HCT116 (cell line): ENCODE measurements around the gene INKA2. TPM values are rescaled to one million over a fixed set of nuclear protein-coding genes. Genes with fewer than 3 reads are reported as not detected.

Experiments
- ATAC-seq: fragments of 200-7000 bp; cut with Tn5 transposase; 2 replicates; pipeline ENCODE4 v1.9.1; 2020; ENCODE audit warnings: mild to moderate bottlenecking, moderate library complexity
- BruUV-seq: library from RNA; stranded (reverse); fragments of 400-500 nt; replicated peaks from 2 replicates; lab custom pipeline; 2021; lab: Mats Ljungman, UMichigan
- CTCF ChIA-PET: fragments of 300-600 bp; sonication (Branson Sonifier 250); formaldehyde crosslinking; loops from one replicate; lab custom pipeline; 2021; ENCODE audit warnings: antibody characterized with exemption; lab: Charles Lee
- POLR2A ChIA-PET: fragments of 300-600, 350-600 bp; sonication (Branson Sonifier 250); formaldehyde crosslinking; loops from one replicate; lab custom pipeline; 2021; ENCODE audit warnings: antibody characterized with exemption; lab: Charles Lee
- RAD21 ChIA-PET, 2 experiments: fragments of 300-600 bp; sonication (Branson Sonifier 250); formaldehyde crosslinking; loops; one replicate each; lab custom pipeline; 2023; ENCODE audit warnings: low total read pairs in 2 of 2; ENCODE audit not compliant: uncharacterized antibody in 2 of 2, unreplicated experiment in 2 of 2, low non-redundant PET in 1 of 2; lab: Charles Lee
- DNase-seq: peaks from one replicate; pipeline ENCODE4 v3.0.0-alpha.2; 2010; ENCODE audit warnings: low read depth, low spot score
- H2AFZ ChIP-seq: fragments of 200-600 bp; shearing (Covaris generic), sonication (generic); 2 replicates; pipeline ENCODE4 v1.6.1; 2017; ENCODE audit warnings: low read depth, mixed run types, mixed read lengths, antibody characterized with exemption, low read length; ENCODE audit not compliant: poor library complexity, severe bottlenecking
- H3K27ac ChIP-seq: 2 replicates; pipeline ENCODE4 v1.5.1; 2012; ENCODE audit warnings: low read depth, low read length
- H3K27me3 ChIP-seq: fragments of 200-600 bp; sonication (generic); 2 replicates; pipeline ENCODE4 v1.6.1; 2016; ENCODE audit warnings: mixed run types, low read length, mixed read lengths; ENCODE audit not compliant: insufficient read depth
- H3K36me3 ChIP-seq, 2 experiments: fragments of 200-500 bp in 1 of 2; fragments of 200-600 bp in 1 of 2; sonication (Bioruptor generic) in 1 of 2; sonication (generic) in 1 of 2; 2 replicates each; pipeline versions ENCODE4 v1.5.1 to v1.6.1; 2014 to 2016; ENCODE audit warnings: low read length in 2 of 2, inconsistent platforms in 1 of 2, mixed read lengths in 1 of 2, mixed run types in 1 of 2; ENCODE audit not compliant: insufficient read depth in 2 of 2, control insufficient read depth in 1 of 2
- H3K4me1 ChIP-seq, 2 experiments: fragments of 200-600 bp in 1 of 2; sonication (generic) in 1 of 2; 2 replicates each; pipeline versions ENCODE4 v1.5.1 to v1.6.1; 2012 to 2017; ENCODE audit warnings: low read length in 2 of 2, inconsistent platforms in 1 of 2, mild to moderate bottlenecking in 1 of 2, mixed read lengths in 1 of 2, mixed run types in 1 of 2, moderate library complexity in 1 of 2; ENCODE audit not compliant: insufficient read depth in 2 of 2, control insufficient read depth in 1 of 2
- H3K4me2 ChIP-seq: fragments of 200-600 bp; sonication (generic); 2 replicates; pipeline ENCODE4 v1.6.1; 2017; ENCODE audit warnings: mixed run types, low read length, mixed read lengths
- H3K4me3 ChIP-seq, 2 experiments: fragments of 200-600 bp in 1 of 2; sonication (generic) in 1 of 2; replicated peaks in 1 of 2; 2 replicates each; pipeline ENCODE4 v1.5.1; 2011 to 2016; ENCODE audit warnings: low read length in 2 of 2, control low read depth in 1 of 2, low read depth in 1 of 2, mild to moderate bottlenecking in 1 of 2, mixed read lengths in 1 of 2, mixed run types in 1 of 2
- H3K79me2 ChIP-seq: fragments of 200-600 bp; sonication (generic); 2 replicates; pipeline ENCODE4 v1.6.1; 2017; ENCODE audit warnings: mild to moderate bottlenecking, mixed run types, low read length, moderate library complexity, mixed read lengths; ENCODE audit not compliant: insufficient read depth
- H3K9ac ChIP-seq: fragments of 200-600 bp; sonication (generic); 2 replicates; pipeline ENCODE4 v1.6.1; 2016; ENCODE audit warnings: low read length, mixed read lengths
- H3K9me2 ChIP-seq: fragments of 200-600 bp; sonication (generic), shearing (Covaris generic); 2 replicates; pipeline ENCODE4 v1.6.1; 2017; ENCODE audit warnings: mixed run types, mild to moderate bottlenecking, moderate library complexity; ENCODE audit not compliant: insufficient read depth
- H3K9me3 ChIP-seq, 2 experiments: fragments of 200-500 bp in 1 of 2; fragments of 200-600 bp in 1 of 2; sonication (Bioruptor generic) in 1 of 2; sonication (generic) in 1 of 2; 2 replicates each; pipeline ENCODE4 v1.6.1; 2014 to 2017; ENCODE audit warnings: low read length in 2 of 2, mixed read lengths in 2 of 2, inconsistent platforms in 1 of 2, low read depth in 1 of 2, mild to moderate bottlenecking in 1 of 2, mixed run types in 1 of 2, moderate library complexity in 1 of 2; ENCODE audit not compliant: control insufficient read depth in 1 of 2, insufficient read depth in 1 of 2
- H4K20me1 ChIP-seq: fragments of 200-600 bp; sonication (generic), shearing (Covaris generic); 2 replicates; pipeline ENCODE4 v1.6.1; 2017; ENCODE audit warnings: mixed run types, mild to moderate bottlenecking, moderate library complexity; ENCODE audit not compliant: insufficient read depth
- CBX3 ChIP-seq: IDR thresholded peaks from 2 replicates; pipeline ENCODE4 v1.6.1; 2012; ENCODE audit warnings: low read depth
- CEBPB ChIP-seq: IDR thresholded peaks from 2 replicates; pipeline ENCODE4 v1.6.1; 2012; ENCODE audit warnings: low read depth
- ELF1 ChIP-seq: IDR thresholded peaks from 2 replicates; pipeline ENCODE4 v1.6.1; 2012; ENCODE audit warnings: low read depth, borderline replicate concordance
- EZH2 ChIP-seq: fragments of 200-600 bp; sonication (generic); IDR thresholded peaks from 2 replicates; pipeline ENCODE4 v1.6.1; 2017; ENCODE audit warnings: antibody characterized with exemption, mixed run types
- EZH2phosphoT487 ChIP-seq: fragments of 200-600 bp; IDR thresholded peaks from 2 replicates; pipeline ENCODE4 v1.6.1; 2018; ENCODE audit warnings: antibody characterized with exemption, borderline replicate concordance
- FOSL1 ChIP-seq: IDR thresholded peaks from 2 replicates; pipeline ENCODE4 v1.6.1; 2012; ENCODE audit warnings: low read depth
- JUND ChIP-seq: IDR thresholded peaks from 2 replicates; pipeline ENCODE4 v1.6.1; 2012
- POLR2A ChIP-seq: IDR thresholded peaks from 2 replicates; pipeline ENCODE4 v1.7.0; 2011; ENCODE audit warnings: borderline replicate concordance; ENCODE audit not compliant: insufficient read depth, insufficient read length; ENCODE audit errors: extremely low read depth
- POLR2AphosphoS5 ChIP-seq: IDR thresholded peaks from 2 replicates; pipeline ENCODE4 v1.6.1; 2011; ENCODE audit warnings: mild to moderate bottlenecking, low read depth, low read length, moderate library complexity
- RAD21 ChIP-seq: IDR thresholded peaks from 2 replicates; pipeline ENCODE4 v1.6.1; 2012; ENCODE audit warnings: low read depth, mild to moderate bottlenecking
- SP1 ChIP-seq: IDR thresholded peaks from 2 replicates; pipeline ENCODE4 v1.6.1; 2012; ENCODE audit warnings: low read depth
- ZBTB33 ChIP-seq: IDR thresholded peaks from 2 replicates; pipeline ENCODE4 v1.6.1; 2011; ENCODE audit warnings: mild to moderate bottlenecking, low read length, moderate library complexity; ENCODE audit not compliant: insufficient replicate concordance; ENCODE audit errors: extremely low read depth
- ZNF274 ChIP-seq: fragments of 200-500 bp; sonication (Bioruptor generic); IDR thresholded peaks from 2 replicates; pipeline ENCODE4 v1.6.1; 2014; ENCODE audit warnings: mild to moderate bottlenecking, low read depth, low read length, inconsistent platforms
- intact Hi-C: fragments of 100-400 bp; cut with micrococcal nuclease; formaldehyde crosslinking; loops from 2 replicates; pipeline ENCODE4 v1.10.0; 2022
- total RNA-seq: library from RNA; stranded (reverse); gene quantifications from one replicate; pipeline ENCODE4 v1.2.1, GENCODE V29; 2021; ENCODE audit not compliant: unreplicated experiment
- TF ChIP-seq, protein P1 (sequence below): IDR thresholded peaks from 2 replicates; pipeline ENCODE4 v1.6.1; 2012; ENCODE audit warnings: low read depth

The INKA2 gene
- total RNA-seq, 1 experiment from 2014 or later = 4.0 TPM

GRCh38 chr1:111729271-111729921 lies 9.8 kb downstream of the INKA2 start:
- CTCF ChIA-PET = interaction anchor here (0.7 to 2.7 kb wide), 2 partner anchors 18 to 27 kb away, joined by 3 to 7 read pairs; no protein-coding TSS in a partner anchor
- no peak for DNase-seq
- H3K4me1 ChIP-seq = no peaks in the 10 kb centered on the region

More at GRCh38 chr1:111729271-111729921, 9.8 kb downstream of the INKA2 start:
- Histone ChIP-seq H3K9me3 (no peaks in the 10 kb centered on the region), H3K27ac (no peak overlapping the region), H3K4me2 (no peak overlapping the region), H3K4me3 (no peak overlapping the region), H4K20me1 (no peaks in the 10 kb centered on the region), H3K36me3 (no peaks in the 10 kb centered on the region), H3K9me2 (no peaks in the 10 kb centered on the region), H3K79me2 (no peaks in the 10 kb centered on the region), H3K27me3 (no peaks in the 10 kb centered on the region), H3K9ac (no peak overlapping the region), H2AFZ (no peak overlapping the region)
- RAD21 ChIA-PET = no interaction called here
- no peak for TF ChIP-seq ZBTB33
- TF ChIP-seq EZH2 = no peak
- TF ChIP-seq POLR2AphosphoS5 = no peak
- no peak for TF ChIP-seq RAD21
- TF ChIP-seq ELF1 = no peak
- TF ChIP-seq CBX3 = no peak
- no peak for TF ChIP-seq SP1
- no peak for TF ChIP-seq POLR2A
- no peak for TF ChIP-seq FOSL1
- TF ChIP-seq ZNF274 = no peak
- TF ChIP-seq JUND = no peak
- no peak for TF ChIP-seq EZH2phosphoT487
- TF ChIP-seq, protein P1, sequence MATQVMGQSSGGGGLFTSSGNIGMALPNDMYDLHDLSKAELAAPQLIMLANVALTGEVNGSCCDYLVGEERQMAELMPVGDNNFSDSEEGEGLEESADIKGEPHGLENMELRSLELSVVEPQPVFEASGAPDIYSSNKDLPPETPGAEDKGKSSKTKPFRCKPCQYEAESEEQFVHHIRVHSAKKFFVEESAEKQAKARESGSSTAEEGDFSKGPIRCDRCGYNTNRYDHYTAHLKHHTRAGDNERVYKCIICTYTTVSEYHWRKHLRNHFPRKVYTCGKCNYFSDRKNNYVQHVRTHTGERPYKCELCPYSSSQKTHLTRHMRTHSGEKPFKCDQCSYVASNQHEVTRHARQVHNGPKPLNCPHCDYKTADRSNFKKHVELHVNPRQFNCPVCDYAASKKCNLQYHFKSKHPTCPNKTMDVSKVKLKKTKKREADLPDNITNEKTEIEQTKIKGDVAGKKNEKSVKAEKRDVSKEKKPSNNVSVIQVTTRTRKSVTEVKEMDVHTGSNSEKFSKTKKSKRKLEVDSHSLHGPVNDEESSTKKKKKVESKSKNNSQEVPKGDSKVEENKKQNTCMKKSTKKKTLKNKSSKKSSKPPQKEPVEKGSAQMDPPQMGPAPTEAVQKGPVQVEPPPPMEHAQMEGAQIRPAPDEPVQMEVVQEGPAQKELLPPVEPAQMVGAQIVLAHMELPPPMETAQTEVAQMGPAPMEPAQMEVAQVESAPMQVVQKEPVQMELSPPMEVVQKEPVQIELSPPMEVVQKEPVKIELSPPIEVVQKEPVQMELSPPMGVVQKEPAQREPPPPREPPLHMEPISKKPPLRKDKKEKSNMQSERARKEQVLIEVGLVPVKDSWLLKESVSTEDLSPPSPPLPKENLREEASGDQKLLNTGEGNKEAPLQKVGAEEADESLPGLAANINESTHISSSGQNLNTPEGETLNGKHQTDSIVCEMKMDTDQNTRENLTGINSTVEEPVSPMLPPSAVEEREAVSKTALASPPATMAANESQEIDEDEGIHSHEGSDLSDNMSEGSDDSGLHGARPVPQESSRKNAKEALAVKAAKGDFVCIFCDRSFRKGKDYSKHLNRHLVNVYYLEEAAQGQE = no peak
- no peak for TF ChIP-seq CEBPB
- no TSS peak for BruUV-seq
- POLR2A ChIA-PET = interaction anchor here (0.7 kb wide), 1 partner anchor 50 kb away, joined by 5 read pairs; no protein-coding TSS in a partner anchor
- intact Hi-C loops = no loop called here
- no peak for ATAC-seq
